Daoy (cell line): Measurements from ENCODE around the gene AHI1. TPM values are rescaled to one million over a fixed set of nuclear protein-coding genes. Genes with fewer than 3 reads are reported as not detected.
A peak's percentile ranks its signal among the peaks of the same experiment; 100 is the strongest.

Experiments
- DNase-seq: peaks from one replicate; pipeline ENCODE4 v3.0.0-alpha.2; 2015; ENCODE audit warnings: low read depth
- total RNA-seq: library from RNA; depleted of rRNA; stranded (reverse); fragments of >200 nt; shearing (Covaris generic); gene quantifications from 2 replicates; pipeline ENCODE4 v1.2.3, GENCODE V29; 2014

Gene AHI1
- total RNA-seq, 1 experiment from 2014 or later: 7.8 TPM

- DNase-seq: no peak
Observed at GRCh38 chr6:135461208-135461607, 36.3 kb downstream of the AHI1 start.

- no peak for DNase-seq
Observed at GRCh38 chr6:135458051-135458450, 39.5 kb downstream of the AHI1 start.

DNA sequence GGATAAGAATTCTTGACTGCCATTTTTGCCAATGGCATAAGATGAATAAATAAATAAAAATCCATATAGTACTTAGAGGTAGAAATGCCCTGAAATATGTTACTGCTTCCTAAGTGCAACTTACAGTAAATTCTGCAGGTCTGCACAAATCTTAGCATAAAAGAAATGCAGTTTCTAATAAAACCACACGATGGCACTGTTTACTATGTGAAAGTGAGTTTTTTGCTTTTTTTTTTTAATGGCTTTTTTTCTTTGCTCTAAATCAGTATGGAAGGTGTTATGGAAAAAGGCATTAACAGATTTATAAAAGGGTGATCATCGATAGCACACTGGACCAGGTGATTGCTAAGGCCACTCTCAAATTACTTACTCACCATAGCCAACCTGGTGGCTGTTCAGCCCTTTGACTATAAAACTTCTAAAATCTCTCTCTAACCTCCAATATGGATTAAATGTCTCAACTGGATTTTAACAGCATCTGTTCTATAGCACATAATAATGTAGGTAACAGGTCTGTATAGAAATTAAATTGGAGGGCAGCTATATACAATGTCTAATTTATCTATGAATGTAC is 45.8 kb downstream of the AHI1 start:
- DNase-seq: peak; percentile 2

- no peak for DNase-seq
Observed at GRCh38 chr6:135449246-135449645, 48.3 kb downstream of the AHI1 start.

DNA sequence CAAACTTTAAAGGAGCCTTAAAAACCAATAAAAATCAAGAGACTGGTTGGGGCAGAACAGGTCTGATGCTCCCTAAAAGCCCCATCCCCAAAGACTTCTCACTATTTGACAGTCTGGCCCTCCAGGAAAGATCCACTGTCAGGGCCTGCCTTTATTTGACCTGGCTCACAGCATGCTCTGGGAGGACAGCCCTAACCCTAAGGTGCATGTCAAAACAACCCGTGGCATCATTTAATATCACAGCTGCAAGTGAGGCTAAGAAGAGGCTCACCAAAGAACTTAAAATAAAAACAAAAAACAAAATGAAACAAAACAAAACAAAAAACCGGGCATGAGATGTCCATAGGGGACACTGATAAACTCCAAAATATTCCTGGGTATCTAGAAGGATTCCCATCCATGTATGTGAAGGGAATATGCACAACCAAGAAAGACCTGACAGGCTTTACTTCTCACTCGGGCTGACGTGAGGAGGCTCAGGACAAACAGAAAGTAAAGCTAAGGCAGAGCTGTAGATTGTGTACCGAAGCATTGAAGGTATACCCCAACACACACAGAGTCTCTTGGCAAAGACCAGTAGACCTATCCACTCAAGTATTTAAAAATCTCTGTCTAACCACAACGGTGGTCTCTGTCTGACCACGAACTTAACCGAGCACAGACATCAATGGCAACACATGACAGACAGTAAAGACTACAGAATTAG is 57.3 kb downstream of the AHI1 start:
- no peak for DNase-seq

GRCh38 chr6:135439549-135439948 is 58.0 kb downstream of the AHI1 start:
- no peak for DNase-seq

- no peak for DNase-seq
Observed at GRCh38 chr6:135438907-135439535, 58.5 kb downstream of the AHI1 start.

DNA sequence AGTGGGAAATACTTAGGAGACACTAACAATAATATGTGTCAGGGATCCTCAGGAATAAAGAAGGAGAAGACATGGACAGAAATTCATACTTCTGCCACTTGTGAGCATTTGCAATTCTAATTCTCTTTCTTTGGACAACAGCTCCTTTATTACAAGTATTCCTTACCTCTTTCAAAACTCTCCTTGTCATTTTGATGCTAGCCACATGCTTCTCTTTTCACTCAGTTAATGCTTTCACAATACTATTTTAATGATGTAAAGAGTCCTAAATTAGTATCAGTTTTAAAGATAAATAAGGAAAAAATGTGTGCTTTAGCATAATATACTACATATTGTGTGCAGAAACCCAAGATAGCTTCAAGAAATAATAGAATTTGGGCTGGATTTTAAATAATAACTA is 62.5 kb downstream of the AHI1 start:
- no peak for DNase-seq

GRCh38 chr6:135434095-135434494 is 63.4 kb downstream of the AHI1 start:
- DNase-seq: no peak

DNA sequence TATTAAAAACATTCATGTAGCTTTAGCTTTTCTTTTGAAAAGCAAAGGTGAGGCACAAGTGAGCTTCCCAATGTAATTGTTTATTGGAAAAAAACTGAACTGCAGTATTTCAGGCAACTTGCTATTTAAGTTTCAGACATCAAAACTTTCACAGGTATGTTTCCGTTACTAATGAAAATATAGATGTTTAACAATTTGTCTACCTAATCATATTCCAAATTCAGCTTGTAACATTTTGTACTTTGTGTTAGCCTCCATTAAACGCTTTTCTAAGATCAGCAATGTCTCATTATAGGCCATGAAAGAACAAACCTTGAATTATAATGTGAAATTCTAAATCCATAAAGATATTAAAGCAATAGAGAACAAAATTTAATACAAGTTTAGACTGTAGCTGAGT is 69.5 kb downstream of the AHI1 start:
- no peak for DNase-seq

GRCh38 chr6:135426833-135427232 is 70.7 kb downstream of the AHI1 start:
- DNase-seq: no peak

- DNase-seq: no peak
Observed at GRCh38 chr6:135424385-135424784, 73.2 kb downstream of the AHI1 start.

- DNase-seq: peak; percentile 8
Observed at GRCh38 chr6:135423649-135424128, 73.9 kb downstream of the AHI1 start.

GRCh38 chr6:135419162-135419561 is 78.4 kb downstream of the AHI1 start:
- DNase-seq: no peak

DNA sequence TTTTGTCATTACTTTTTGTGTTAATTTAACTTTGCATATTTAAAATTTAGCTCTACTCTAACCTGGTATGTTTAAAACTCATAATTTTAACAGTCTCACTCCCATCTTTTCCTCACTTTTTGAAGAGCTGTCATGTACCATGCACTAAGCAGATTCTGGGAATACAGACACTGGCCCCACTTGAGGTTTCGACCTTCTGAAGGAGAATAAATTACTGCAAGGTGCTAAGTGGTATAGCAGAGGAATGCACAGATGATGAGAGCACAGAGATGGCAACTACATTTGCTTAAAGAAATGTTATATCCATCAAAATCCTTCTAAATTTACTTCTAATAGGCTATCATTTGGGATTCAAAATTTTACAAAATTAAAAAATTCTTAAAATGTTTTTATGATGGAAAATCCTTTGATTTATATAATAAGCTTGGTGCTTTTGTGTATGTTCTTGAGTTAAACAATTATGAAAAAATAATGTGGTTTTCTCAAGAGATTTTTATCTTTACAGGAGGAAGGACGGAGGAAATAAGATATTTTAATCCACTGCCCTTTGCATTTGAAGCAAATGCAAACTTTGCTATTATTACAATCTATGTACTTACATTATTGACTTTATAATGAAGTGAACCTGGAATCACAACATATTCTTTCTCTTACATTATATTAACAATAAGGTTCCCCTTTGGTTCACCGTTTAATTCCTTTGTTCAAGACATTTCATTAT is 79.3 kb downstream of the AHI1 start:
- DNase-seq: no peak

DNA sequence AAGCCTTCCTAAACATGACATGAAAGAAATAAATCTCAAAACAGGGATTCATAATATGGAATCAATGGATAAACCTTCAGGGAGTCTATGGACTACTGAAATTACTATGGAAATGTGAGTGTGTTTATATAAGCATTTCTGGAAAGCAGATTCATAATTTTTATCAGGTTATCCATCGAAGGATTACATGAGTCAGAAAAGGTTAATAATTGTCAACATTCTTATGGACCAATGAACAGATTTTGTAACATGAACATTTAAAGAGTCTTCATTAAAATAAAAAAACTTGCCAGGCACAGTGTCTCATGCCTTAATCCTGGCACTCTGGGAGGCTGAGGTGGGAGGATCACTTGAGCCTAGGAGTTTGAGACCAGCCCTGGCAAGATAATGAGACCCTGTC is 84.8 kb downstream of the AHI1 start:
- no peak for DNase-seq

GRCh38 chr6:135411849-135412248 is 85.7 kb downstream of the AHI1 start:
- no peak for DNase-seq

DNA sequence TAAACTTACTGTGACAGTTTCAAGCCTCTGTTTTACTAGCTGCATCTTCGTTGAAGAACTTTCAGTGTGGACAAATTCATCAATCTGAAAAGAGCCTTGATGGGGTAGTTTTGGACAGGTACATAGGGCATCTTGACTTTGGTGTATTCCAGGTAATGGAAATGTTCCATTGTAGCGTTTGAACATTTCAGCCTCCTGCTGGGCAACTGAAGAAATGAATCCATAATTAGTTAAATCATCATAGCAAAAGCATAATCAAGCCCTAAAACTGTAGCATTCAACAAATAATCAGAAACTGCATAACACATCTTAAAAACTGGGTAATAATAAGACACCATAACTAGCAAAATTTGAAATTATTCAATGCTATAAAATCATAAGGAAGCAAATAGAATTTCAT is 86.2 kb downstream of the AHI1 start:
- no peak for DNase-seq

- DNase-seq: no peak
Observed at GRCh38 chr6:135410856-135411255, 86.7 kb downstream of the AHI1 start.

DNA sequence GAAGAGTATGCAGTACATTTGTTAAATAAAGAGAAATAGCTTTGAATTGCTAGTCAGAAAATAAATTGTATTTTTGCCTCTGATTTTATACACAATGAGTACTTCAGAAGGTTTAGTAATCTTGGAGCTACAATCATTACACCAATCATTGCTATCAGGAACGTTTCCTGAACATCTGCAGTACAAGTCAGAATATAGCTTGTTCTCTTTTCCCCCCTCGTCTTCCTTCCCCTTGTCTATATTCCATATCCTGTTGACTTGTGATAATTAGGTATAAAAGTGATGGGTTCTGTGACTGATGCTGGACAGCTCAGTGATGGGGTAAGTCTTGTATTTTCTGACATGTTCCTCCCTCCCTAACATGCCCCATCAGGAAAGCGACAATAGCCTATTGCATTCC is 94.0 kb downstream of the AHI1 start:
- DNase-seq: no peak

DNA sequence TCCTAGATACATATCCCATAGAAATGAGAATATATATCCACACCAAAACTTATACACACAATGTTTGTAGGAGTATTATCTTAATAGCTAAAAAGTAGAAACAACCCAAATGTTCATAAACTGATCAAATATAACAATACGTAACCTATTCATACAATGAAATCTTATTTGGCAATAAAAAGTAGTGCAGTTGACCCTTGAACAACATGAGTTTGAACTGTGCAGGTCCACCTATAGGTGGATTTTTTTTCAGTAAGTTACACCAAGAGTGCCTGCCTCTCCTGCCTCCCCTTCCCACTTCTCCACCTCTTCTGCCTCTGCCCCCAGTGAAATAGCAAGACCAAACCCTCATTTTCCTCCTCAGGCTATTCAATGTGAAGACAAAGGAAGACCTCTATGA is 95.2 kb downstream of the AHI1 start:
- DNase-seq: no peak

- no peak for DNase-seq
Observed at GRCh38 chr6:135397172-135397952, 100.2 kb downstream of the AHI1 start.
